ENCODE data around the gene KCNQ1. TPM values are rescaled to one million over a fixed set of nuclear protein-coding genes. Genes with fewer than 3 reads are reported as not detected.

KCNQ1 gene
- total RNA-seq, 4 donors from 2014 or later, result 3.2 to 12.7 (median 5.5) TPM

- no peak for TF ChIP-seq CTCF (IDR thresholded peaks at IDR 0.05; ENCODE audit: low read depth)
Observed at GRCh38 chr11:2399488-2400068, 45.2 kb upstream of the KCNQ1 start.

GRCh38 chr11:2400069-2400761 is 44.6 kb upstream of the KCNQ1 start, which contains the start of gene TSSC4:
TSS of gene TSSC4 (plus strand) at chr11:2400750. CDS start at chr11:2402634, 1,884 bp downstream.
- no peak for TF ChIP-seq CTCF (IDR thresholded peaks at IDR 0.05; ENCODE audit: low read depth)

GRCh38 chr11:2400762-2401435 is 43.9 kb upstream of the KCNQ1 start:
- TF ChIP-seq CTCF (IDR thresholded peaks at IDR 0.05; ENCODE audit: low read depth), result no peak

- no peak for TF ChIP-seq CTCF (IDR thresholded peaks at IDR 0.05; ENCODE audit: low read depth)
Observed at GRCh38 chr11:2401436-2401984, 43.3 kb upstream of the KCNQ1 start.

GRCh38 chr11:2402106-2402505 is 42.7 kb upstream of the KCNQ1 start:
- no peak for TF ChIP-seq CTCF (IDR thresholded peaks at IDR 0.05; ENCODE audit: low read depth)

- no peak for TF ChIP-seq CTCF (IDR thresholded peaks at IDR 0.05; ENCODE audit: low read depth)
Observed at GRCh38 chr11:2402890-2403645, 41.7 kb upstream of the KCNQ1 start.
